ENCODE measurements around the gene HLA-DPA1.

- TF ChIP-seq CTCF (conservative IDR thresholded peaks at IDR 0.05 in 1 of 2, IDR thresholded peaks at IDR 0.05 in 1 of 2; ENCODE audit: extremely low read depth in 1 of 2, insufficient read depth in 1 of 2, low read depth in 1 of 2, low read length in 2 of 2): no peak
- no peak for TF ChIP-seq EZH2 (IDR thresholded peaks at IDR 0.05; ENCODE audit: borderline replicate concordance, low read length)
Measured at GRCh38 chr6:33079580-33079979, 6.1 kb upstream of the HLA-DPA1 start.

All from mammary epithelial cell (primary cell).